Left kidney (tissue), 2 donors: Measurements from ENCODE around the gene AIG1. TPM values are rescaled to one million over a fixed set of nuclear protein-coding genes. Genes with fewer than 3 reads are reported as not detected.

Source experiments
- DNase-seq: peaks from one replicate; pipeline ENCODE4 v3.0.0-alpha.2; 2013
- polyA plus RNA-seq: library from polyadenylated mRNA; unstranded; fragments of 120-200 nt; gene quantifications from one replicate; pipeline ENCODE4 v1.2.1, GENCODE V29; 2013; ENCODE audit not compliant: insufficient read length

Gene AIG1
- polyA plus RNA-seq, 1 donor = 118 TPM

DNA sequence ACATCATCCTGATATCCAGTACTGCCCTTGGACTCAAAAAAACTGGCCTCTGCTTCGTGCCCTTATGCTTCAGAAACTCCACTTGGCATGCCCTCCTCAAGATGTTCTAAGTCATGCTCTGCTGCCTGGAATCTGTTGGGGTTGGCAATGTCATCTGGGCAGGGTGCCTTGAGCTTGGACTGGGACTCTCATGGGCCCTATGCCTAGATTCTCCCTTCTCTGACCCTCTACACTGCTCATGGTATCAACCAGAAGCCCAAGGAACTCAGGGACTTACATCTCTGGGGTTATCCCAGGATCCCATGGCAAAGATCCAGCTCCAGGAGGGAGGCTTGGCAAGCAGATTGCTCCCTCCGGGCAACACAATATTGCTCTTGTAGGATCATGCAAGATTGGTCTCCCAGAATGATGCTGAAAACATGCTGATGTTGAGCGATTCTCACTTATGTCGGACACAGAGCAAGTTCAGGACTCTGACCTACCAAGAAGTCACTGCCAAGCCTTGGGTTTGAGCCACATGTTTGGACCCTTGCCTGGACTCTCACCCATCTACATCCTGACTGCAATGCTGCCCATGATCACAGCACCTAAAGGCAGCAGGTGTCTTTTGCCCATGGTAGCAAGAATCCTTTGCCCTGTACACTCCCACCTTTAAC, 301.0 kb downstream of the AIG1 start:
- no peak for DNase-seq

DNA sequence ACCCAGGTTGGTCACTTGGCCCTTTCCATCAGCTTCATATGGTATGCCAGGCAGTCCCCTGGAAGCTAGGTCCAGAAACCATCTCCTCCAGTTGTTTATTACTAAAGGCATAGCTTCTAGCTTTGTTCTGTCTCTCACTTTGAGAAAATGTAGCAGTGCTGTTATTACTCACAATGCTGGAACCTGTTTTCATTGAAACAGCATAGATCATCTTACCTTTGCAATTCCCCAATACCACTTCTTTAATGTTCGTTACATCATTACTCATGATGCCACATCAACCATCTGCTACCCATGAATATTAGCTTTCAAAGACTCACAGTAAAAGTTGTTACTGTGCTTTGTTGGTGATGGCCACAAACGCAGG, 301.5 kb downstream of the AIG1 start:
- DNase-seq = no peak

DNA sequence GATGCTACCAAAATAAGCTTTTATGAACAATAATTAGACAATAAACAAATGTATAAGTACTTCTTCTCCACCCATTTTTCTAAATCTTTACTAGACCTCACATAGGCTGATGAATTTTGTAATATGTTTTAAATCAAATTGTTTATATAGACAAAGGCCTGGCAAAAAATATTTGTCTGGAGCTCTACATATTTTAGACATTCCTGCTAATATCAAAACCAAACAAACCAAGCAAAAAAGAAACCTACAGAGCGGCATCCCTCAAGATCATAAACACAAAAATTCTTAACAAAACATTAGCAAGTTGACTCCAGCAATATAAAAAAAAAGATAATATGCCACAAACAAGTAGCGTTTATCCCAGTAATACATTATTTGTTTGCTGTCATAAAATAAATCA, 302.6 kb downstream of the AIG1 start:
- no peak for DNase-seq

DNA sequence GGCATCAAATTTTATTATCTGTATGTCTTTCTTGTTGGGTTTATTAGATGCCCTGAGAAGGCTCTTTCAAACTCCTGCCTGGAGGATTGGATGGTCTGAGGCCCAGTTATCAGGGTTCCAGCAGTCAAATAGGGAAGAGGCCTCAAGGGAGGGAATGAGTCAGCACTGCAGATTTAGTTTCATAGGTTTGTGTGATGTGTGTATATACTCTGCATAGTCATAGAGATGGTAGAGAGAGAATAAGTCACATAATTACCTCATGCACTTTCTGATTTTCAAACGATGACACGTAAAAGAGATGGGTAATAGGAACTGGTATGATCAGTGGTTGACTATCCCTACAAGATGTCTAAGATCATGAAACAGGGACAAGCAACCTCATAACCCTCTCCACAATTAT, 307.7 kb downstream of the AIG1 start:
- no peak for DNase-seq

DNA sequence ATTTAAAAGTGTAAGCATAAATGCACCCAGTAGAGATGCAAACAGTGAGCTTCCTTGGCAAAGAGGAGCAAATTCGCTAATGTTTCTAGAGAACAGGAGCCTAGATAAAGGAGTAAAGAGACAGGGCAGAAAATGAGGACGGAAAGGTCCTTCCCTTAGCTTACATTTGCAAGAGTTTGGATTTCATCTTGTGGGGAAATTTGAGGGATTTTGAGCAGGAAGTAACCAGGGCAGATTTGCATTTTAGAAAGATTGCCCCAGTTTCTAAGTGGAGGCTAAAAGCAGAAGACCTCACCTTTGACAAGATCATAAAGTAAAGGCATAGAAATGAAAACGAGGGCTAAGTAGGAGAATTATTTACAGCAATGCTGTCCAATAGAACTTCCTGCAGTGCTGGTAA, 309.3 kb downstream of the AIG1 start:
- DNase-seq = no peak

DNA sequence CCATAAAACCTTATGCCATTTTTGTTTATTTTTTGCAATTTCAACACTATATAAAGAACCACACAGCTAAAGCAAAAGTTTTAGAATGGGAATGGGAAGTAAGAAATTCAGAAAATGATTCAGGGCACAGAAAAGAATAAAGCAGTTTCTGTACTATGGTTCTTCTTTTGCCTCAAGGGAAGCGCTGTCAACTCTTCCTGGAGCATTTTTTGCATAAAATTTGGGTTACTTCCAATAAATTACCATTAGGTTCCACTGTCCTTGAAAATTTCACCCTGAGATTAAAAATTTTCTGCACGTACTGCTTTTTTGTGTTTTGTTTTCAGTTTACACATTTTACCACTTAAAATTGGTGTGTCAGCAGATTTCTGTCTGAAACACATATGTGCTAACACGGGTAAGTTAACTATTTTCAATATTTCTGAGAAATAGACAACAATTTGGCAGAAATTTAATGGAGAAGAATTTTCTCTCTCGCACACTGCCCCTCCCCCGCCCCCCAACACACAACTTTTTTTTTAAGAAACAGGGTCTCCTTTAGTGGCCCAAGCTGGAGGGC, 310.2 kb downstream of the AIG1 start:
- DNase-seq = no peak

DNA sequence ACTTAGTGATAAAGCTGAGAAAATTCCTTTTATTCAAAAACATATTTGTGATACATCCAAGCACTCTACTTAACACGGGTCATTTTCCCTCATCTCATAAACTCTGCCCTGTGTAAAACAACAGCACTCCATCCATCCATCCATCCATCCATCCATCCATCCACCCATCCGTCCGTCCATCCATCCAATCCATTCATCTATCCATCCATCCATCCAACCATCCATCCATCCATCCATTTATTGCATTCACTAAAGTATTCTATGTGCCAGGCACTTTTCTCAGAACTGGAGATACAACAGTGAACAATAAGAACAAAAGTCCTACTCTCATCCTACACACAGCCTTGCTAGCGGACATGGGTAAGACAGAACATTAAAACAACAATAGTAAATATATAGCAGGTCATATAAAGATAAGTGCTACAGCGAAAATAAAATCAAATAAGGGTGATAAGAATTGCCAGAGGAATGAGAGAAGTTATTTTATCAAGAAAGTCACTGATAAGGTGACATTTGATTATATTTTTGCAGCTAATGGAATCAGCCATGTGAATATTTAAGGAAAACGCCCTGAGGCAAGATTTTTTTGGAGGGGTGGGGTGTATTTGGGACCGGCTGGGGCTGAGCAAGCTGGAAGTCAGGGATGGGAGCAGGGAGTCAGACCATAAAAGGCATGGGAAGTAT, 311.7 kb downstream of the AIG1 start:
- no peak for DNase-seq

DNA sequence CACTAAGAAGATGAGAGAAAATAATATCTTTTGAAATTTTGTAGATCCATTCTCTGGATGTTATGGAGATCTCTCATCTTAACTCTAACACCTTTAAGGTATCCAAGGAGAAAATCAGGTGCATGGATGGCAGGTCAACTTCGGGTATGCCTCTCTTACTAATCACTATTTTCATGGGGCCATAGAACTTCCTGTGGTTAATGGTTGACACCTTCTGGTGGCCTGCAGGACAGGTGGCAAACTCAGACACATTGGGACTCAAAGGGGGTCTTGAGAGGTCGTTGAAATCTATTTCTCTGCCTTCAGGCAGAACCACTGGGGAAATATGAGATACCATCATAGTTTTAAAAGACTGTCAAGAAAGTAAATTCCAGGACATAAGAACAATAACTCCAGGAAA, 313.3 kb downstream of the AIG1 start:
- DNase-seq = no peak

DNA sequence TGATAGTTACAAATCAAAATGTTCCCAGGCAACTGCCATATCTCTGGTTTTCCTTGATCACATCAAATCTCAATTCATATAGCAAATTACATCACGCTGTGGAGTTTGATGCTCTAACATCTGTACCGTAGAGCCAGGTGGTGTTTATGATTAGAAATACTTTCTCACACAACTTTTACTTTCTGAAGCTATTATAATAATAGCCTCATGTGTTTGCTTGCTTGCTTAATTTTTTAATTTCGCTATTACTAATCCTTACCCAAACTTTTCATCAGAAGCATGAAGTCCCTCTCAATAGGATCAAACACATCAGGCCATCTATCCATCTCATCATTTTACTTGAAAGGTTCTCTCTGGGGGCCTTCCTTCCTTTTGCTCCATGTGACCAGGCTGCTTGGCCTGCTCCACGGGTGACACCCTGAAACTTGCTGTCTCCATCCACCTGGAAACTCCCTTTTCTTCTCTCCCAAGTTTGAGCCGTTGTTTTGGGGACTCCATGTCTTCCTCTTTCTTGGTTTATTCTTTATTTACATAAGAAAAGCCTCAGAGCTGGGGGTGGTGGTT, 314.4 kb downstream of the AIG1 start:
- DNase-seq = no peak

DNA sequence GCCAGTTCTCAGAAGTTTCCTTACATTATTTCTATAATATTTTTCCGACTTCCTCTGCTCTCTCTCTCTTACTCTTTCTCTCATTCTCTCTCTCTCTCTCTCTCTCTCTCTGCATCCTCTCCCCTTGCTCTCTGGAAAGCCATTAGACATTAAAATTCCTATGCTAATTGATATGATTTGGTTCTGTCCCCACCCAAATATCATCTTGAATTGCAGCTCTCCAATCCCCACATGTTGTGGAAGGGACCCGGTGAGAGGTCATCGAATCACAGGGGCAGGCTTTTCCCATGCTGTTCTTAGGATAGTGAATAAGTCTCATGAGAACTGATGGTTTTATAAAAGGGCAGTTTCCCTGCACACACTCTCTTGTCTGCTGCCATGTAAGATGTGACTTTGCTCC, 315.7 kb downstream of the AIG1 start:
- no peak for DNase-seq

DNA sequence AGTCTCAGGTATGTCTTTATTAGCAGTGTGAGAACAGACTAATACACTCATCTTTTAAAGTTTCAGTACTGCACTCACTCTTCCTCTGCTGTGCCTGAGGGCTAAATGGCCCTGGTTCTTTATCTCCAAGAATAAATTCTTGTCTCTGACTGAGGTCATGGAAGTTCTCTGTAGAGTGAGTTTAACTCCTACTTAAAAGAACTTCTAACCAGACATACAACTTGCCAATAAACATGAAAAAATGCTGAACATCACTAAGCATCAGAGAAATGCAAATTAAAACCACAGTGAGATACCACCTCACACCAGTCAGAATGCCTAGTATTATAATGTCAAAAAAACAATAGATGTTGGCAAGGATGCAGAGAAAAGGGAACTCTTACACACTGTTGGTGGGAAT, 316.2 kb downstream of the AIG1 start:
- DNase-seq = no peak

DNA sequence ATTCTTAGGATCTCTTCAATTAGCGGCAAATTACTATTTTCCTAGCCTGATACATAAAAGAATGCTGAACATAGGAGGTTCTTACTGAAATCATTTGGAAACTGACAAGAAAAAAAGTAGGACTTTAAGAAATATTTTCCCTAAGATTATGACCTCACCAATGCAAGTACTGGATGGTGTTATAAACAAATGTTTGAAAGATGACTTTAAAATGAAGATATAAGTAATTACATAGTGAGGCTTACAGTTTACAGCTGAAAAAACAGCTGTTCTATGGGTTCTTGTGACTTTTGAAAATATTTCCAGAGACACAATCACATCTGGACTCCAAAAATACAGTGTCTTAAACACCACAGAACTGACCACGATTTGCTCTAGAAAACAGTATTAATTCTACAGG, 324.9 kb downstream of the AIG1 start:
- no peak for DNase-seq

DNA sequence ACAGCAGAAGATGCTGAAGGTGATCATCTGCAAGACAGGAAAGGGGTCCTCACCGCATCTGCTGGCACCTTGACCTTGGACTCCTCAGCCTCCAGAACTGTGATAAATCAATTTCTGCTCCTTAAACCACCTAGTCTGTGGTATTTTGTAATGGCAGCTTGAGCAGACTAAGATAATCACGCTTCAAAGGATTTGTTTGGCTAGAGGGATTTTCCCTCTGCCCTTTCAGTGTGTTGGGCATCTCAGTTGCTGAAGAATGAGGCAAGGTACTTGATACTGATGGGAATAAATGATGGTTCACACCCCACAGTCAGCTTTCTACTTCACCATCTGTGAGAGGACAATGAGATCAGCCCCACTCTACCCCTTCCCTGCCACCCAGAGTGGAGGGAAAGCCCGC, 329.6 kb downstream of the AIG1 start:
- DNase-seq = no peak

Other genes with a start within 250 kb of the AIG1 start
- 12.3 TPM for gene HIVEP2, start 115.7 kb upstream of the AIG1 start, polyA plus RNA-seq